A673 (cell line): ENCODE measurements around the gene RALGAPA2. TPM values are rescaled to one million over a fixed set of nuclear protein-coding genes. Genes with fewer than 3 reads are reported as not detected.

Experiments used
- BruUV-seq: library from RNA; stranded (reverse); fragments of 400-500 nt; replicated peaks from 2 replicates; lab custom pipeline; 2021; lab: Mats Ljungman, UMichigan
- CTCF ChIA-PET: fragments of 300-600 bp; sonication (Branson Sonifier 250); formaldehyde crosslinking; loops from one replicate; lab custom pipeline; 2022; ENCODE audit warnings: antibody characterized with exemption; lab: Charles Lee
- POLR2A ChIA-PET: fragments of 300-600 bp; sonication (Branson Sonifier 250); formaldehyde crosslinking; loops from one replicate; lab custom pipeline; 2022; ENCODE audit warnings: antibody characterized with exemption; ENCODE audit not compliant: low non-redundant PET; lab: Charles Lee
- DNase-seq: peaks from one replicate; pipeline ENCODE4 v3.0.0-alpha.2; 2015; ENCODE audit warnings: low spot score
- H3K27ac ChIP-seq: fragments of 200-600 bp; sonication (generic); 2 replicates; pipeline ENCODE4 v1.5.1; 2016; ENCODE audit warnings: mixed run types, low read depth, mild to moderate bottlenecking, mixed read lengths, antibody characterized with exemption, low read length; ENCODE audit not compliant: poor library complexity, severe bottlenecking
- H3K27me3 ChIP-seq: fragments of 200-600 bp; sonication (generic); replicated peaks from 2 replicates; pipeline ENCODE4 v1.6.1; 2017; ENCODE audit warnings: mixed run types, low read depth, mild to moderate bottlenecking, mixed read lengths, antibody characterized with exemption, low read length; ENCODE audit not compliant: insufficient read depth, poor library complexity
- H3K36me3 ChIP-seq: fragments of 200-600 bp; sonication (generic); 2 replicates; pipeline ENCODE4 v1.6.1; 2016; ENCODE audit warnings: mixed run types, mild to moderate bottlenecking, mixed read lengths, antibody characterized with exemption, low read length; ENCODE audit not compliant: insufficient read depth, poor library complexity, severe bottlenecking
- H3K4me1 ChIP-seq: fragments of 200-600 bp; sonication (generic); 2 replicates; pipeline ENCODE4 v1.6.1; 2017; ENCODE audit warnings: mixed run types, mild to moderate bottlenecking, mixed read lengths, antibody characterized with exemption, low read length; ENCODE audit not compliant: insufficient read depth, poor library complexity, severe bottlenecking
- H3K4me3 ChIP-seq: fragments of 200-600 bp; sonication (generic); 2 replicates; pipeline ENCODE4 v1.5.1; 2016; ENCODE audit warnings: low read depth, mixed run types, mild to moderate bottlenecking, mixed read lengths, low read length; ENCODE audit not compliant: poor library complexity, severe bottlenecking
- H3K9me3 ChIP-seq: fragments of 200-600 bp; sonication (generic); 2 replicates; pipeline ENCODE4 v1.6.1; 2016; ENCODE audit warnings: mixed run types, low read depth, mild to moderate bottlenecking, mixed read lengths, antibody characterized with exemption, low read length; ENCODE audit not compliant: poor library complexity, severe bottlenecking
- EZH2 ChIP-seq: fragments of 200-600 bp; sonication (generic); IDR thresholded peaks from 2 replicates; pipeline ENCODE4 v1.6.1; 2017; ENCODE audit warnings: borderline replicate concordance, low read depth, mild to moderate bottlenecking, mixed read lengths, antibody characterized with exemption, low read length; ENCODE audit not compliant: poor library complexity, severe bottlenecking
- intact Hi-C: fragments of 100-400 bp; cut with micrococcal nuclease; formaldehyde crosslinking; loops from one replicate; pipeline ENCODE4 v1.10.0; 2022; ENCODE audit not compliant: unreplicated experiment
- total RNA-seq: library from RNA; stranded (reverse); gene quantifications from 2 replicates; pipeline ENCODE4 v1.2.3, GENCODE V29; 2021
- TF ChIP-seq, protein P1 (sequence below): fragments of 300-800, 200-600 bp; sonication (generic); conservative IDR thresholded peaks from 2 replicates; pipeline ENCODE4 v1.5.1; 2017; ENCODE audit warnings: low read depth, mild to moderate bottlenecking, antibody characterized with exemption, low read length, moderate library complexity, mixed read lengths

RALGAPA2 gene
- total RNA-seq, 1 experiment from 2014 or later = 32.4 TPM

DNA sequence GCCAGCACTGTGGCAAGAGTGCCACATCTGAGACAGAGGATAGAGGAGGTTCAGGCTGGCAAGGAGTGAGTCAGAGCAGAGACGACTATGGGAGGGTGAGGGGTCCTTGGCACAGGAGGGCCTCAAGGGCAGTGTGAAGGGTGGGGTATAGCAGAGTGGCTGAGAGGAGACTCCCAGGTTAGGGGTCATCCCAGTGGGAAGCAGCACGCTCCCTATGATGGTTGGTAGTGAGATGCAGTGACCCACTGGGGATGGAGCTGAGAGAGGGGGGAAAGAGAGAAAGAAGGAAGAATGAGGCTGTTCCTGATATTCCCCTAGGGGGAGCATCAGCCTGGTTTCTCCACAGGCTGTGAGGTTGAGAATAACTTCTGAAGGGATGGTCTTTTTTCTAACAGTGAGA is 247.2 kb downstream of the RALGAPA2 start:
- Histone ChIP-seq H3K9me3 (no peaks in the 10 kb centered on the region), H3K27me3 (no peaks in the 10 kb centered on the region), H3K4me1 (peaks cover 43% of the 10 kb centered on the region), H3K27ac (no peak overlapping the region), H3K36me3 (no peaks in the 10 kb centered on the region), H3K4me3 (no peak overlapping the region)
- no peak for TF ChIP-seq EZH2
- TF ChIP-seq, protein P1, sequence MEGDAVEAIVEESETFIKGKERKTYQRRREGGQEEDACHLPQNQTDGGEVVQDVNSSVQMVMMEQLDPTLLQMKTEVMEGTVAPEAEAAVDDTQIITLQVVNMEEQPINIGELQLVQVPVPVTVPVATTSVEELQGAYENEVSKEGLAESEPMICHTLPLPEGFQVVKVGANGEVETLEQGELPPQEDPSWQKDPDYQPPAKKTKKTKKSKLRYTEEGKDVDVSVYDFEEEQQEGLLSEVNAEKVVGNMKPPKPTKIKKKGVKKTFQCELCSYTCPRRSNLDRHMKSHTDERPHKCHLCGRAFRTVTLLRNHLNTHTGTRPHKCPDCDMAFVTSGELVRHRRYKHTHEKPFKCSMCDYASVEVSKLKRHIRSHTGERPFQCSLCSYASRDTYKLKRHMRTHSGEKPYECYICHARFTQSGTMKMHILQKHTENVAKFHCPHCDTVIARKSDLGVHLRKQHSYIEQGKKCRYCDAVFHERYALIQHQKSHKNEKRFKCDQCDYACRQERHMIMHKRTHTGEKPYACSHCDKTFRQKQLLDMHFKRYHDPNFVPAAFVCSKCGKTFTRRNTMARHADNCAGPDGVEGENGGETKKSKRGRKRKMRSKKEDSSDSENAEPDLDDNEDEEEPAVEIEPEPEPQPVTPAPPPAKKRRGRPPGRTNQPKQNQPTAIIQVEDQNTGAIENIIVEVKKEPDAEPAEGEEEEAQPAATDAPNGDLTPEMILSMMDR = peak; percentile 58
- peak; percentile 45 for DNase-seq
- intact Hi-C loops = no loop called here
- CTCF ChIA-PET = interaction anchor here (0.6 to 2.2 kb wide), 2 partner anchors 13 to 51 kb away, joined by 3 to 10 read pairs; no protein-coding TSS in a partner anchor
- no TSS peak for BruUV-seq
- POLR2A ChIA-PET = interaction anchor here (0.6 kb wide), 1 partner anchor 8 kb away, joined by 4 read pairs; no protein-coding TSS in a partner anchor

DNA sequence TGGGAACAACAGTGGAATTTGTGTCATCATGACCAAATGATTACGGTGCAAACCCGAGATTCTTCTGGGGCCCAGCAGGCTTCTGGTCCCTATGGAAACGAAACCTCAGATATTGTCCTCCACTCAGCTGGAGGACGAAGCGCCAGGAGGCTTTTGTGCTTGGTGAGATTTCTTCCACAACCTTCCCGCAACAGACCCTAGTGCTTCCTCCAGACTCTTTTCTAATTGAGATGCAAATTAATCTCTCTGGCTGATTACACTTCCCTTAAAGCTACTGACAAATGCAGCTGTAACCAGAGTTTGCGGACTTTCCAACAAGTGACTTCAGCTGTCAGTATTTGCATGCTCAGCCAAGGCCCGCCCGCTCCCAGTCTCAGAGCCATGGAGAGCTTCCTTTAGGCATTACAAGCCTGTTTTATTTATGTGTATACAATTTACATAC is 248.5 kb downstream of the RALGAPA2 start:
- Histone ChIP-seq H3K4me3 (no peak overlapping the region), H3K9me3 (no peaks in the 10 kb centered on the region), H3K27me3 (no peaks in the 10 kb centered on the region), H3K4me1 (peaks cover 43% of the 10 kb centered on the region), H3K36me3 (no peaks in the 10 kb centered on the region), H3K27ac (peak overlapping the region; percentile 36)
- POLR2A ChIA-PET = interaction anchor here (0.5 kb wide), 1 partner anchor 438 kb away, joined by 8 read pairs; no protein-coding TSS in a partner anchor
- no peak for TF ChIP-seq EZH2
- TF ChIP-seq, protein P1 = no peak
- no TSS peak for BruUV-seq
- DNase-seq = peak; percentile 90
- CTCF ChIA-PET = interaction anchor here (2.2 kb wide), 1 partner anchor 12 kb away, joined by 10 read pairs; no protein-coding TSS in a partner anchor
- intact Hi-C loops = no loop called here

DNA sequence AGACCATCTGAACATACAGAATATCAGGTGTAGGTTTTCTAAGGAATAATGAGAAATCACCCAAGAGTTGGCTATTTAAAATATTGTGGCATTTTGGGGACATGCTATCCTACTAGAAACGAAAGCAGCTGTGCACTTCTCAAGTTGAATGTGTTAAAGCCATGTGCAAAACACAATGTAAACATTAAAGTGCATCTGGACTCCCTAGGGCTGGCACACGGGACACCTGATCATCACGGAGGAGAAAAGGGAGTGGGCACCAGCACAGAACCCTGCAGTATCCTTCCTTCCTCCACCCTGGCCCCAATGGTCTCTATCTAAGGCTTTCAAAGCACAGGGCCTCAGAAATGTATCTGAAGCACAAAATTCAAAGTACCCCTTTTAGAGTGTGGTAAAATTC is 250.3 kb downstream of the RALGAPA2 start:
- DNase-seq = no peak
- ChIA-PET CTCF (interaction anchor here (0.7 kb wide), 1 partner anchor 13 kb away, joined by 3 read pairs; no protein-coding TSS in a partner anchor), POLR2A (no interaction called here)
- Histone ChIP-seq H3K9me3 (no peaks in the 10 kb centered on the region), H3K4me1 (peaks cover 43% of the 10 kb centered on the region), H3K27me3 (no peaks in the 10 kb centered on the region), H3K4me3 (no peak overlapping the region), H3K27ac (no peak overlapping the region), H3K36me3 (no peaks in the 10 kb centered on the region)
- BruUV-seq = no TSS peak
- TF ChIP-seq, protein P1 = no peak
- TF ChIP-seq EZH2 = no peak
- intact Hi-C loops = no loop called here
